Astrocyte of the spinal cord (primary cell): ENCODE data around the gene GREM1.

ENCODE experiments used
- DNase-seq: peaks from one replicate; pipeline ENCODE4 v3.0.0; 2011; ENCODE audit warnings: low read depth, low spot score
- H3K4me3 ChIP-seq: 2 replicates; pipeline ENCODE4 v1.5.1; 2011; ENCODE audit warnings: low read depth, mild to moderate bottlenecking, low read length, moderate library complexity
- CTCF ChIP-seq: IDR thresholded peaks from 2 replicates; pipeline ENCODE4 v1.5.1; 2012; ENCODE audit warnings: low read depth, mild to moderate bottlenecking, low read length, inconsistent platforms
- in situ Hi-C: cut with HindIII; loops from 2 replicates; pipeline ENCODE4 v1.10.0; 2017; ENCODE audit warnings: low sequenced_read_pairs

The GREM1 gene

GRCh38 chr15:32723171-32723948 lies 5.6 kb downstream of the GREM1 start:
- in situ Hi-C loops = no loop called here
- TF ChIP-seq CTCF = no peak
- no peak for DNase-seq
- H3K4me3 ChIP-seq = no peak overlapping the region

- no peak overlapping the region for H3K4me3 ChIP-seq
- in situ Hi-C loops = no loop called here
- no peak for TF ChIP-seq CTCF
- DNase-seq = no peak
These were observed 12.0 kb downstream of the GREM1 start for GRCh38 chr15:32729700-32730395.

- DNase-seq = peak; percentile 56
- no peak overlapping the region for H3K4me3 ChIP-seq
- no peak for TF ChIP-seq CTCF
- in situ Hi-C loops = no loop called here
These were observed 13.2 kb downstream of the GREM1 start for GRCh38 chr15:32730677-32731654.

- no peak for DNase-seq
- in situ Hi-C loops = no loop called here
- H3K4me3 ChIP-seq = no peak overlapping the region
- no peak for TF ChIP-seq CTCF
These were observed 14.9 kb downstream of the GREM1 start for GRCh38 chr15:32732574-32733157.

GRCh38 chr15:32733281-32733680 lies 15.5 kb downstream of the GREM1 start:
- peak; percentile 47 for DNase-seq
- in situ Hi-C loops = no loop called here
- no peak overlapping the region for H3K4me3 ChIP-seq
- TF ChIP-seq CTCF = no peak

GRCh38 chr15:32735989-32736700 lies 18.3 kb downstream of the GREM1 start:
- in situ Hi-C loops = no loop called here
- DNase-seq = no peak
- TF ChIP-seq CTCF = no peak
- H3K4me3 ChIP-seq = no peak overlapping the region
